ENCODE measurements around the gene RPL5. TPM values are rescaled to one million over a fixed set of nuclear protein-coding genes. Genes with fewer than 3 reads are reported as not detected.

RPL5 gene
- total RNA-seq, 1 experiment from 2014 or later: 1,004 TPM

DNA sequence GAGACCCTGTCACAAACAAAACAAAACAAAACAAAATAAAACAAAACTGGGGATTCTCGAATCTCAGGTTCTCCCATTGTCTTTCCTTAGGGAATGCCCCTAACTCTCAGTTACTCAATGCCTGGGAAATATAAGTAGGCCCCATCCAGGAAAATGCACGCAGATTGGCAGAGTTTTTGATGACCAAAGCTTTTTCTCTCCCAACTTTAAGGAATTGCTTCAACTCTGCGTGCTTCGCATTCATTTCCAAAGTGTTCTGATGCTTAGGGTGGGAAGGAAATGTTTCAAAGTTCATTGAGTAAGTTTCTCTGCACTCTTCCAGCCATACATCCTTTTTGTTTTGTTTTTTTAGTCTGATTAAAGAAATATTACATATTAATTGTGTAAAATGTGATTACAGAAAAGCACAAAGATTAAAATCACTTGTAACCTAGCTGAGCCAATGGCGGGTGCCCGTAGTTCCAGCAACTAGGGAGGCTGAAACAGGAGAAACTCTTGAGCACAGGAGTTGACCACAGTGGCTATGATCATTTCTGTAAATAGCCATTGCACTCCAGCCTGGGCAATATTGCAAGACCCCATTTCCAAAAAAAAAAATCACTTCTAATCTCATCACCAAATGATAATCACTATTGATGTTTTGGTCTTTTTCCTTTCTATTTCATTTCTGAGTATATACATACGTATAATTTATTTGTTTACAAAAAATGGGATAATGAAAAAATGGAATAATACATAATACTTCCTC lies 28.5 kb upstream of the RPL5 start:
- Histone ChIP-seq H3K27ac (no peak overlapping the region), H3K36me3 (no peaks in the 10 kb centered on the region), H3K4me1 (replicated peaks) (peaks cover 8% of the 10 kb centered on the region), H3K9me3 (replicated peaks) (no peaks in the 10 kb centered on the region), H3K4me3 (no peak overlapping the region), H3K27me3 (replicated peaks) (no peaks in the 10 kb centered on the region)
- DNase-seq (ENCODE audit: low read depth in 1 of 2, low spot score in 2 of 2): no peak

DNA sequence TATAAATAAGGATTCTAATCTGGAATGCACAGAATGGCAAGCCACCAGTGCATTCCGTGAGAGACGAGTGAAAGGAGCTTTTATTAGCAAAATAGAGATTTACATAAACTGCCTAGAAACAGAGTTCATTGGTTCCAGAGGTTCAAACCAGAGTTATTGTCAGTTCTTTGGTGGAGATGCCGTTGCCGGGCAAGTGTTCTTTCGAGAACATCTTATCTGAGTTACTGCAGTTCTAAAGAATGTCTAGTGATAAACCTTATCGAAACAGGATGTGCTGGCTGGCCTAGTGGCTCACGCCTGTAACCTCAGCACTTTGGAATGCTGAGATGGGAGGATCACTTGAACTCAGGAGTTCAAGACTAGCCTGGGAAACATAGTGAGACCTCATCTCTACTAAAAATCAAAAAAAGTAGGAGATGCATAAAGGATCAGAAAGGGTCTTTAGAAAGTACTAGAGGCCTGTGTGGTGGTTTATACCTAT lies 27.1 kb upstream of the RPL5 start:
- H3K27me3 ChIP-seq (replicated peaks): no peaks in the 10 kb centered on the region
- H3K36me3 ChIP-seq: no peaks in the 10 kb centered on the region
- no peaks in the 10 kb centered on the region for H3K9me3 ChIP-seq (replicated peaks)
- no peak overlapping the region for H3K4me3 ChIP-seq
- DNase-seq (ENCODE audit: low read depth in 1 of 2, low spot score in 2 of 2): peak; percentile 82 to 87
- peak overlapping the region; percentile 82 for H3K27ac ChIP-seq
- peaks cover 8% of the 10 kb centered on the region for H3K4me1 ChIP-seq (replicated peaks)

DNA sequence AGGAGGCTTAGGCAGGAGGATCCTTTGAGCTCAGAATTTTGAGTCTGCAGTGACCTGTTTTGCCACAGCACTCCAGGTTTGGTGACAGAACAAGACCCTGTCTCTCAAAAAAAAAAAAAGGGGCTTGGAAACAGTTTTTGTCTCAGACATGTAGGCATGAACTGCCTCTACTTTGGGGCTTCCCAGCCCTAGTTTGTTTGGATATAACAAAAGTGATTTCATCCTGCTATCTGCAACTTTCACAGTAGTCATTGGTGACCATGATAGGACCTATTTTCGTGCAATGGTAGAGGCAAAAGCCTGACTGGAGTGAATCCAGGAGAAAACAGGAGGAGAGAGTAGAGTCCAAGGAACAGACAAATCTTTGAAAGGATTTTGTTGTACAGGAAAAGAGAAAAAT lies 26.6 kb upstream of the RPL5 start:
- H3K4me1 ChIP-seq (replicated peaks): peaks cover 8% of the 10 kb centered on the region
- H3K36me3 ChIP-seq: no peaks in the 10 kb centered on the region
- no peaks in the 10 kb centered on the region for H3K9me3 ChIP-seq (replicated peaks)
- H3K27me3 ChIP-seq (replicated peaks): no peaks in the 10 kb centered on the region
- no peak for DNase-seq (ENCODE audit: low read depth in 1 of 2, low spot score in 2 of 2)
- peak overlapping the region; percentile 82 for H3K27ac ChIP-seq
- H3K4me3 ChIP-seq: no peak overlapping the region

GRCh38 chr1:92808381-92808780 lies 23.5 kb upstream of the RPL5 start:
- Histone ChIP-seq H3K36me3 (no peaks in the 10 kb centered on the region), H3K4me3 (no peak overlapping the region), H3K9me3 (replicated peaks) (no peaks in the 10 kb centered on the region), H3K27ac (no peak overlapping the region), H3K4me1 (replicated peaks) (peaks cover 8% of the 10 kb centered on the region), H3K27me3 (replicated peaks) (no peaks in the 10 kb centered on the region)
- DNase-seq (ENCODE audit: low read depth in 1 of 2, low spot score in 2 of 2): no peak

GRCh38 chr1:92816732-92817131 lies 15.1 kb upstream of the RPL5 start:
- H3K27me3 ChIP-seq (replicated peaks): no peaks in the 10 kb centered on the region
- no peak overlapping the region for H3K27ac ChIP-seq
- H3K4me1 ChIP-seq (replicated peaks): no peaks in the 10 kb centered on the region
- no peaks in the 10 kb centered on the region for H3K36me3 ChIP-seq
- no peak overlapping the region for H3K4me3 ChIP-seq
- no peaks in the 10 kb centered on the region for H3K9me3 ChIP-seq (replicated peaks)
- no peak for DNase-seq (ENCODE audit: low read depth in 1 of 2, low spot score in 2 of 2)

- no peak for DNase-seq (ENCODE audit: low read depth in 1 of 2, low spot score in 2 of 2)
- H3K9me3 ChIP-seq (replicated peaks): no peaks in the 10 kb centered on the region
- no peak overlapping the region for H3K27ac ChIP-seq
- no peaks in the 10 kb centered on the region for H3K36me3 ChIP-seq
- no peaks in the 10 kb centered on the region for H3K4me1 ChIP-seq (replicated peaks)
- H3K4me3 ChIP-seq: no peak overlapping the region
- H3K27me3 ChIP-seq (replicated peaks): no peaks in the 10 kb centered on the region
These were observed 14.6 kb upstream of the RPL5 start for GRCh38 chr1:92817137-92817697.

- Histone ChIP-seq H3K36me3 (no peaks in the 10 kb centered on the region), H3K27me3 (replicated peaks) (no peaks in the 10 kb centered on the region), H3K4me3 (no peak overlapping the region), H3K27ac (no peak overlapping the region), H3K4me1 (replicated peaks) (no peaks in the 10 kb centered on the region), H3K9me3 (replicated peaks) (no peaks in the 10 kb centered on the region)
- DNase-seq (ENCODE audit: low read depth in 1 of 2, low spot score in 2 of 2): no peak
These were observed 13.7 kb upstream of the RPL5 start for GRCh38 chr1:92817986-92818764.

DNA sequence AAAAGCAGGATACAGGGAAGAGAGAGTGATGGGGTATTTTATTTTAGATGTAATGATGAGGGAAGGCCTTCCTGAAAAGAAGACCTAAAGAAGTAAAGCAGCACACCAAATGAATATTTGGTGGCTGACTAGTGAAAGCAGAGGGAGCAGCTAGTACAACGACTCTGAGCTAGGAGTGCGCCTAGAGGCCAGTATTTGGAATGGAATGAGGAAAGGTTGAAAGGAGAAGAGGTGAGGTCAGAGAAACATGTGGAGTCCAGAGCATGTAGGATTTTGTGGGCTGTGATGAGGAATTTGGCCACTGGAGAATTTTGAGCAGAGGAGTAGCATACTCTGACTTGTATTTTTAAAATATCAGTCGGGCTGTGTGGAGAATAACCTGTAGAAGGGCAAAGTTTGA lies 11.8 kb upstream of the RPL5 start:
- Histone ChIP-seq H3K4me3 (no peak overlapping the region), H3K9me3 (replicated peaks) (no peaks in the 10 kb centered on the region), H3K4me1 (replicated peaks) (no peaks in the 10 kb centered on the region), H3K36me3 (no peaks in the 10 kb centered on the region), H3K27ac (no peak overlapping the region), H3K27me3 (replicated peaks) (no peaks in the 10 kb centered on the region)
- DNase-seq (ENCODE audit: low read depth in 1 of 2, low spot score in 2 of 2): no peak

DNA sequence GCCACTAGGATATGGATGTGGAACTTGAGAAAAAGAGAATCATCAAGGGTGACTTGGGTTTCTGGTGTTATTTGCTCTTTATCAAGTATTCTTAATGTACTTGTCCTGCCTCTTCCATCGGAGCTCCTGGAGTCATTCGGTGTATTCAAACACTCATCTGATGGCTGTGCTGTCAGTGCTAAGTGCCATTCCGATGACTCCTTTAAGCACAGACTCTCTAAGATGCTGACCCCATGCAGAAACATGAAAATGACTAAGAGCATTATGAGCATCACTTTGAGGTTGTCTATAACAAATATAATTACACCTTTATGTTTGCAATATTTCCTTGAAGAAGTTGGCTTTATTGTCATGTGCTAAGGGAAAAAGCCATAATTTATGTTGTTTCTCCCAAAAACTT lies 11.3 kb upstream of the RPL5 start:
- H3K4me1 ChIP-seq (replicated peaks): no peaks in the 10 kb centered on the region
- no peaks in the 10 kb centered on the region for H3K27me3 ChIP-seq (replicated peaks)
- no peak overlapping the region for H3K4me3 ChIP-seq
- DNase-seq (ENCODE audit: low read depth in 1 of 2, low spot score in 2 of 2): no peak
- no peaks in the 10 kb centered on the region for H3K9me3 ChIP-seq (replicated peaks)
- no peaks in the 10 kb centered on the region for H3K36me3 ChIP-seq
- H3K27ac ChIP-seq: no peak overlapping the region

DNA sequence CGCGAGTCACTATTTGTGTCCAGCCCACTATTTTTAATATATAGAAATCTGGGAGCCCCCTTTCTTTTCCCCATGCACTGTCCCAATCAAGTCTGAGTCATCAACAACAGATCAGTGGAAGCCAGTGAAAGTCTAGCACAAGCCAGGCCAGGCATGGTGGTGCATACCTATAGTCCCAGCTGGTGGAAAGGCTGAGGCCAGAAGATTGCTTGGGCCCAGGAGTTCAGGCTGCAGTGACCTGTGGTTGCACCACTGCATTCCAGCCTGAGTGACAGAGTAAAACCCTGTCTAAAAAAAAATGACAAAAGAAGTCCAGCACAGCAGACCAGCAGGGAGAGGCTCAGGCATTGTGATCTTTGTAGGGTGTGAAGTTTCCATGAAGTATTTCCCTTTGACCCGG lies 9.0 kb upstream of the RPL5 start:
- H3K4me3 ChIP-seq: no peak overlapping the region
- no peak for DNase-seq (ENCODE audit: low read depth in 1 of 2, low spot score in 2 of 2)

GRCh38 chr1:92826792-92827191 lies 5.0 kb upstream of the RPL5 start:
- DNase-seq (ENCODE audit: low read depth in 1 of 2, low spot score in 2 of 2): peak in 1 of 2 experiments; percentile 18
- Histone ChIP-seq H3K9me3 (replicated peaks) (no peaks in the 10 kb centered on the region), H3K27me3 (replicated peaks) (no peaks in the 10 kb centered on the region)

More for the DNA sequence above, 9.0 kb upstream of the RPL5 start:
- Histone ChIP-seq H3K4me1 (replicated peaks) (no peaks in the 10 kb centered on the region), H3K36me3 (no peaks in the 10 kb centered on the region), H3K27me3 (replicated peaks) (no peaks in the 10 kb centered on the region), H3K27ac (no peak overlapping the region), H3K9me3 (replicated peaks) (no peaks in the 10 kb centered on the region)

GRCh38 chr1:92831368-92831761 lies 475 bp upstream of the RPL5 start:
- Histone ChIP-seq H3K9me3 (replicated peaks) (no peaks in the 10 kb centered on the region), H3K4me1 (replicated peaks) (peaks cover 11% of the 10 kb centered on the region), H3K36me3 (peaks cover 44% of the 10 kb centered on the region), H3K27ac (no peak overlapping the region), H3K4me3 (peak overlapping the region; percentile 92; the same call in 1 of the 2 replicates), H3K27me3 (replicated peaks) (no peaks in the 10 kb centered on the region)
- DNase-seq (ENCODE audit: low read depth in 1 of 2, low spot score in 2 of 2): no peak

More at GRCh38 chr1:92826792-92827191, 5.0 kb upstream of the RPL5 start:
- no peak overlapping the region for H3K27ac ChIP-seq
- no peak overlapping the region for H3K4me3 ChIP-seq
- H3K4me1 ChIP-seq (replicated peaks): peaks cover 4% of the 10 kb centered on the region; the same call in 1 of the 2 replicates
- H3K36me3 ChIP-seq: no peaks in the 10 kb centered on the region

DNA sequence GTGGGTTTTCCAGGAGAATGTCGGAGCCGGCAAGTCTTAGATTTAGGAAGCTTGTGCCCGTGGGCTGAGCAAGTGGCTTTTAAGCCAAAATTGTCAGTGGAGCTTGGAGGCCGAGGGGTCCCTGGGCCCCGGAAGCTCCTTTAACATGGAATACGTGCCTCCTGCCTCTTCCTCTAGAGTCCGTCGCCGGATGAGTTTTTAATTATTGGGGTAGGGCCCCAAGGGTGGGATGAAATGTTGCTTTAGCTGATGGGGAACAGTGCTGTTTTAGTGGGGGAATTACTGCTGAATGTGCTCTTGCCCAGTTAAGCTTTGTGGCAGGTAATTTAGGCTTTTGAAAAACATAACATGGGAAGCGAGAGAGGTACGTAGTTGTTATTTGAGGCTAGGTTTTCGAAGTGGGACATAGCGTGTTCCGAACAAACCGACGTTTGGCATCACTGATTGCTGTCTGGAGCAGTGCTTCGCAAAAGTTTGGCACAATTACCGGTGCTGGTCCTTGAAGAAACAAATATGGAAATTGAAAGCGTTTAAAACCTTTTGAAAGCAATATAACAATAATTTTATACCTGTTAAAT lies 786 bp downstream of the RPL5 start:
- peak overlapping the region; percentile 92 for H3K4me3 ChIP-seq
- DNase-seq (ENCODE audit: low read depth in 1 of 2, low spot score in 2 of 2): no peak
- H3K27ac ChIP-seq: peak overlapping the region; percentile 83
- peaks cover 57% of the 10 kb centered on the region for H3K36me3 ChIP-seq
- no peaks in the 10 kb centered on the region for H3K27me3 ChIP-seq (replicated peaks)
- H3K4me1 ChIP-seq (replicated peaks): peaks cover 15% of the 10 kb centered on the region
- no peaks in the 10 kb centered on the region for H3K9me3 ChIP-seq (replicated peaks)
